Measurements from ENCODE around the gene HABP4. TPM values are rescaled to one million over a fixed set of nuclear protein-coding genes. Genes with fewer than 3 reads are reported as not detected.

HABP4 gene
- total and polyA plus RNA-seq, 9 of the 15 experiments (the other 6 are each of a cell fraction or from before 2014, with no cell fraction given): 0.38 to 2.4 (median 1.9) TPM

DNA sequence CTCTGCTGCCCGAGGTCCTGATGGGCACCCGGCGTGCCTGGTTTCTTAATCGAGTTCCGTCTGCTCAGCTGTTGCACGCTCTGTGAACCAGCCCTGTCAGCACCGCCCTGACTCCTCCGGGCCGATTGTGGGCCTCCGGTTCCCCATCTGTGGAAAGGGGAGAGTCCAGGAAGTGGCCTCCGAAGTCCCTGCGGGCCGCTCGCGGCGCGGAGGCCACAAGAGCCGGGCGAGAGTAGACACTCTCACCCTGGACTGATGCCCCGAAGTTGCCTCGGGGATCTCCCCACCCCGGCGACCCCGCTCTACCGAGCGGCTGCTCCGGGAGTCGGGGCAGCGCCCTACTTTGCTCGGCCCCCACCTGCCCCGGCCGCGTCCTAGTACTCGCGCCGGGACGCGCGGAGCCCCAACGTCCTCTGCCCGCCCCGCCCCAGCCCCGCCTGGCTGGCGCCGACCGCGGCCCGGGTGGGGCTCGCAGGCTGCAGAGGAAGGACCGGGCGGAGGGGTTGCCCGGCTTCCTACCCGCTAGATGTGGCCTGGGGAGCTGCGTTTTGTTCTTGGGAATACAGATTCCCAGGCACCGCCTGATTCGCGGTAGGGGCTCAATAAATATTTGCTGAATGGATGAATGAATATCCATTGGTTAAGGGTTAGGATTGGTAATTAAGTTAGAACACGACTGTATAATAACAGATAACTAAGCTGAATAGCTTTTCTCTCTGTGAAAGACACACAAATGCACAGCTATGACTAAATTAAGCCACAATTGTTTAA lies 30.9 kb upstream of the HABP4 start (continued):
- TF ChIP-seq ZNF3 (CRISPR knock-in tag; IDR thresholded peaks at IDR 0.05) (no peak), ZZZ3 (IDR thresholded peaks at IDR 0.05) (no peak), BRCA1 (IDR thresholded peaks at IDR 0.05) (no peak), BRCA1 (CRISPR knock-in tag; IDR thresholded peaks at IDR 0.05) (no peak), CBFA2T2 (conservative IDR thresholded peaks at IDR 0.05) (no peak), ZEB2 (IDR thresholded peaks at IDR 0.05) (no peak), TAF1 (IDR thresholded peaks at IDR 0.05; ENCODE audit: control insufficient read depth, extremely low read depth, insufficient read depth, low read length, severe bottlenecking) (peak; percentile 68), JUND (IDR thresholded peaks at IDR 0.05; ENCODE audit: borderline replicate concordance, low read depth, low read length) (0 out of 2 replicates have a peak, but pooled peaks have one; percentile 24), JUND (tag; IDR thresholded peaks at IDR 0.05; ENCODE audit: borderline replicate concordance, low read depth, low read length) (no peak), PHB (CRISPR knock-in tag; IDR thresholded peaks at IDR 0.05) (0 out of 2 replicates have a peak, but pooled peaks have one; percentile 46), TOE1 (IDR thresholded peaks at IDR 0.05; ENCODE audit: borderline replicate concordance) (no peak), TOE1 (CRISPR knock-in tag; IDR thresholded peaks at IDR 0.05; ENCODE audit: borderline replicate concordance, low read depth) (no peak), NCOA4 (IDR thresholded peaks at IDR 0.05; ENCODE audit: partially characterized antibody) (no peak), ARNT (IDR thresholded peaks at IDR 0.05) (no peak), ETV5 (CRISPR knock-in tag; IDR thresholded peaks at IDR 0.05; ENCODE audit: low read depth) (peak; percentile 49; the same call in 1 of the 2 replicates), ZNF75A (CRISPR knock-in tag; IDR thresholded peaks at IDR 0.05) (no peak), NCOA1 (IDR thresholded peaks at IDR 0.05; ENCODE audit: low read depth) (no peak), U2AF1 (optimal IDR thresholded peaks at IDR 0.05; ENCODE audit: low read depth, low read length) (no peak), CREB1 (IDR thresholded peaks at IDR 0.05) (peak; percentile 65), CREB1 (CRISPR knock-in tag; IDR thresholded peaks at IDR 0.05) (peak; percentile 39; the same call in 1 of the 2 replicates), CCAR2 (IDR thresholded peaks at IDR 0.05; ENCODE audit: low read depth, low read length) (no peak)
- TF ChIP-seq, protein P1, sequence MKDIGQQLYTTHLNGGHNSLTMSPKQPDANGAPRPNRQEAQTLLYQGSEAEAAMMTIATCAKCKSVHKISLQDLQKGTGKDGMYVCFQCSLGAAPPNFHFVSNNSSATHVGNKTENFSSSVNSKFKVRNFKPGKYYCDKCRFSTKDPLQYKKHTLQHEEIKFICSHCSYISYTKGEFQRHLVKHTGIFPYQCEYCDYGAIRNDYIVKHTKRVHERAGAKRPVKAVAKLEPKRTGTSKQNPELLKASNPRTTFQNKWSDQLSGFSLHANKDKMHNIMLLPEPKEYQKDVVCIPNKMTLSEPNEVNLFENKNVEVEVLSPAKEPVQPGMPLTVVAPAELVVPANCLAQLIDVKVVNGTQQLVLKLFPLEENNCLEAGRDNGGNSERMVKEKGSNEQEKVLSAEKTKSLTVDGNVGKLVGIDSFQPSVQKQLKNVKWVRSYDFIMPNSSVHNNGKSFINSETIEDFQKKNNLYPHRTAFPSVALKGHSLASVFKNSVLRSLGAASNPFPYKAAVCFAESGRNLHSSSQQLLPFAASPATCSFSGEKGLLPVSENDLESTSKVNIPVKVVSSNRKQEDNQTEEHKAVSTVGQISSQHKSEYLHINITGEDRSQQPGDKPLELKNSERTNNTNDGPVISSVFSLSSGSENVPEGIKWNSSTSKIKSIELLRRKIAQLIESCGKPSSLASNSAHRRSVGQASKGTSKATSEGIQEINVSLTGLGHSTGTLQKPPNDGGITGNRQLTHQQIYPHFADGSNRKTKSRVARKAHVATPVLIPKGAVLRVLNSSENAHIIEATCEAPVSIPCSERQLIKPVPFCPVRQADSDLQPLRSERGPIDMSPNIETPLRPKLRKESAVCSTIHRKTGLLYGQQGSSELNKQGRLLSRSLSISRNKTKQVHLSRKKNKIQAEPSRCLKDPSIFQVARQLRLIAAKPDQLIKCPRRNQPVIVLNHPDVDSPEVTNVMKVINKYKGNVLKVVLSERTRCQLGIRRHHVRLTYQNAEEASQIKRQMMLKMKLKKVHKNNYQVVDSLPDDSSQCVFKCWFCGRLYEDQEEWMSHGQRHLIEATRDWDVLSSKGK (CRISPR knock-in tag; IDR thresholded peaks at IDR 0.05): no peak
- TF ChIP-seq, protein P2, sequence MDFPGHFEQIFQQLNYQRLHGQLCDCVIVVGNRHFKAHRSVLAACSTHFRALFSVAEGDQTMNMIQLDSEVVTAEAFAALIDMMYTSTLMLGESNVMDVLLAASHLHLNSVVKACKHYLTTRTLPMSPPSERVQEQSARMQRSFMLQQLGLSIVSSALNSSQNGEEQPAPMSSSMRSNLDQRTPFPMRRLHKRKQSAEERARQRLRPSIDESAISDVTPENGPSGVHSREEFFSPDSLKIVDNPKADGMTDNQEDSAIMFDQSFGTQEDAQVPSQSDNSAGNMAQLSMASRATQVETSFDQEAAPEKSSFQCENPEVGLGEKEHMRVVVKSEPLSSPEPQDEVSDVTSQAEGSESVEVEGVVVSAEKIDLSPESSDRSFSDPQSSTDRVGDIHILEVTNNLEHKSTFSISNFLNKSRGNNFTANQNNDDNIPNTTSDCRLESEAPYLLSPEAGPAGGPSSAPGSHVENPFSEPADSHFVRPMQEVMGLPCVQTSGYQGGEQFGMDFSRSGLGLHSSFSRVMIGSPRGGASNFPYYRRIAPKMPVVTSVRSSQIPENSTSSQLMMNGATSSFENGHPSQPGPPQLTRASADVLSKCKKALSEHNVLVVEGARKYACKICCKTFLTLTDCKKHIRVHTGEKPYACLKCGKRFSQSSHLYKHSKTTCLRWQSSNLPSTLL (IDR thresholded peaks at IDR 0.05): no peak
